ENCODE measurements around the gene DAG1.
"Not testable (repeated sequence)": the region's sequence is repeated elsewhere in the genome, so short reads cannot be mapped to it uniquely, and the experiment has no call there.

DAG1 gene

DNA sequence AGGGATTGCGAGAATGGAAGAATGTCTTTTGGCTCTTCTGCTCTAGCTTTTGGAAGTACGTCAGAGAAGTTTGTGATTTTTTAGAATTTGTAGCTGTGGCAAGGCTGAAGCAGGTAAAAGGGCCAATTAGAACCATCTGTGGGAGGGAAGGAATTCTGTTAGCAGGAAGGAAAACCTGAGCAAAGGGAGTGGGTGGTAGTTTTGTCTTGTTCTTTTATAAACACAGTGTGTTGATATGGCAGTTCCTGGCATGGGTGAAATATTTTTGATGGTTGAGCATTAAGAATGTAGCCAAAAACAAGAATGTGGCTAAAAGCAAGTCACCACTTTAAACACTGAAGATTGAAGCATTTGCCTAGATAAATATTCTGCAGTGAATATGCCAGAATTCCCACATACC is 23.8 kb downstream of the DAG1 start:
- H3K36me3 ChIP-seq (ENCODE audit: insufficient read depth, low read length), result peaks cover 6% of the 10 kb centered on the region; the same call in 1 of the 2 replicates

DNA sequence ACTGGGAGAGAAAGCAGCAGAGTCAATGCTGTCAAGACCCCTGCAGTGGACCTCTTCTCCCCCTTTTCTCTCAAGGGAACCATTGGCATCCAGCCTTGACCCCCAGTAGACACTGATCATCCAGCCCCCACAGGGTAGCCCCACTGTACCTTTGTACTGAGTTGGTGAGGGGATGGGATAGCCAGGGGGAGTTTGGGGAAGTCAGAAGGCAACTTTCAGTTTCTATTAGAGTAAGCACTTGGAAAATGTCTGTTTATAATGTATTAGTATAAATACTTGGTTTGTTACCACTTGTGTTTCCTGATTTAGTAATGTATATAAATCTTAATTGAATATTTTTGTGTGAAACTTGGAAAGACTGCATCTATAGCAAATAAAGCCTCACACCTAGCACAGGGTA is 25.0 kb downstream of the DAG1 start:
- peaks cover 6% of the 10 kb centered on the region; the same call in 1 of the 2 replicates for H3K36me3 ChIP-seq (ENCODE audit: insufficient read depth, low read length)
- no peaks in the 10 kb centered on the region for H3K9me3 ChIP-seq (ENCODE audit: control insufficient read depth, insufficient read depth, low read length)
- H3K4me1 ChIP-seq (ENCODE audit: insufficient read depth, low read length), result no peaks in the 10 kb centered on the region
- no peak overlapping the region for H3K9ac ChIP-seq (ENCODE audit: low read depth, low read length)

More for the DNA sequence above, 23.8 kb downstream of the DAG1 start:
- Histone ChIP-seq H3K4me1 (ENCODE audit: insufficient read depth, low read length) (no peaks in the 10 kb centered on the region), H3K9ac (ENCODE audit: low read depth, low read length) (no peak overlapping the region), H3K9me3 (ENCODE audit: control insufficient read depth, insufficient read depth, low read length) (no peaks in the 10 kb centered on the region)

DNA sequence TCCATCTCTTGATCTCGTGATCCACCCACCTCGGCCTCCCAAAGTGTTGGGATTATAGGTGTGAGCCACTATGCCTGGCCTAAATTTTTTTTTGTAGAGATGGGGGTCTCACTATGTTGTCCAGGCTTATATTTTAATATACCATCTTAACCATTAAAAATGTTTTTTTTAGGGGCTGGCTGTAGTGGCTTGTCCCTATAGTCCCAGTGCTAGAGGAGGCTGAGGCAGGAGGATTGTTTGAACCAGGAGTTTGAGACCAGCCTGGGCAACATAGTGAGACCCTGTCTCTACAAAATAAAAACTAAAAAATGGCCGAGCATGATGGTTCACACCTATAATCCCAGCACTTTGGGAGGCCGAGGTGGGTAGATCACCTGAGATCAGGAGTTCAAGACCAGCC is 26.8 kb downstream of the DAG1 start:
- H3K4me1 ChIP-seq (ENCODE audit: insufficient read depth, low read length); H3K9me3 ChIP-seq (ENCODE audit: control insufficient read depth, insufficient read depth, low read length); H3K9ac ChIP-seq (ENCODE audit: low read depth, low read length); H3K36me3 ChIP-seq (ENCODE audit: insufficient read depth, low read length): not testable (repeated sequence)

DNA sequence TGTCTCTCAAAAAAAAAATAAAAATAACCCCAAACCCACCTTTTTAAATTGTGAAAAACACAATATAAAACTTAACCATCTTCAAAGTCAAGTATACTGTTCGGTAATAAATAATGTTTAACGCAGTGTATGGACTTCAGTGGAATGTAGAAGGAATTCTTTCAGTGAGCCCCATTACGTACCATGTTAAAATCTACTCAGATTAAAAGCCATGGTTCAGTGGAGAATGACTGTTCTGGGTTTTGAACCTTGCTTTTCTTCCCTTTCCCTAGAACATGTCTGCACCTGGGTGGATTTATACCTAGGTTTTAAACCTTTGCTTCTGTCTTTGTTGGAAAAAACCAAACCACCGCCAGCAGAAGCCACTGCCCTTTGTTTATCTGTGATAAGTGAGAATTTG is 27.5 kb downstream of the DAG1 start:
- no peaks in the 10 kb centered on the region for H3K9me3 ChIP-seq (ENCODE audit: control insufficient read depth, insufficient read depth, low read length)
- no peak overlapping the region for H3K9ac ChIP-seq (ENCODE audit: low read depth, low read length)
- H3K4me1 ChIP-seq (ENCODE audit: insufficient read depth, low read length), result no peaks in the 10 kb centered on the region; the same call in 1 of the 2 replicates
- peaks cover 10% of the 10 kb centered on the region for H3K36me3 ChIP-seq (ENCODE audit: insufficient read depth, low read length)

DNA sequence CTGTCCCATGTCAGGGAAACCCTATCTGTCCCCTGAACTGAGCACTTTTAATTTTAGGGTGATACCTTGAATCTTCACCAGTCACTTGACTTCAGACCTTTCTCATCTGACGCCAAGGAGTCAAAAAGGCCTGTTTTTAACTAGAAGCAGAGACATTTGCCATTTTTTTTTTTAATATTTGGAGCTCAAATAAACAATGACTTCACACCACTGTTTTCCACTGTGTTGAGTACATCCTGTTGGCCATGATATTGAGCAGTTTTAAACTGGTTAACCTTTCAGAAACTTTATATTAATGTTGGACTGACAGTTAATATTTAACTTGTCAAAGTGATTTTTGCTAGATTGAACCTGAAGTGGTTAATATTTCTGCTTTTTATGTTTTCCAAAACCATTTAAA is 28.2 kb downstream of the DAG1 start:
- H3K36me3 ChIP-seq (ENCODE audit: insufficient read depth, low read length), result peaks cover 5% of the 10 kb centered on the region
- H3K9ac ChIP-seq (ENCODE audit: low read depth, low read length), result no peak overlapping the region
- H3K9me3 ChIP-seq (ENCODE audit: control insufficient read depth, insufficient read depth, low read length), result no peaks in the 10 kb centered on the region
- no peaks in the 10 kb centered on the region; the same call in 1 of the 2 replicates for H3K4me1 ChIP-seq (ENCODE audit: insufficient read depth, low read length)

DNA sequence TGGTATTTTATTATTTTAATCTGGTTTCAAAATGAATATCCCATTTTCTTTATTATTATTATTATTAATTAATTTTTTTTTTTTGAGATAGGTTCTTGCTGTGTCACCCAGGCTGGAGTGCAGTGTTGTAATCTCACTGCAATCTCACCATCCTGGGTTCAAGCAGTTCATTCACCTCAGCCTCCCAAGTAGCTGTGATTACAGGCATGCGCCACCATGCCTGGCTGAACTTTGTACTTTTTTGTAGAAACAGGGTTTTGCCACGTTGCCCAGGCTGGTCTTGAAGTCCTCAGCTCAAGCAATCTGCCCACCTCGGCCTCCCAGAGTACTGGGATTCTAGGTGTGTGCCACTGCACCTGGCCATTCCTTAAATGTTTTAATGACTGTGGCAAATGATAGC is 28.6 kb downstream of the DAG1 start:
- H3K9ac ChIP-seq (ENCODE audit: low read depth, low read length), result no peak overlapping the region
- H3K9me3 ChIP-seq (ENCODE audit: control insufficient read depth, insufficient read depth, low read length), result no peaks in the 10 kb centered on the region
- peaks cover 3% of the 10 kb centered on the region for H3K36me3 ChIP-seq (ENCODE audit: insufficient read depth, low read length)
- H3K4me1 ChIP-seq (ENCODE audit: insufficient read depth, low read length), result no peaks in the 10 kb centered on the region; the same call in 1 of the 2 replicates

DNA sequence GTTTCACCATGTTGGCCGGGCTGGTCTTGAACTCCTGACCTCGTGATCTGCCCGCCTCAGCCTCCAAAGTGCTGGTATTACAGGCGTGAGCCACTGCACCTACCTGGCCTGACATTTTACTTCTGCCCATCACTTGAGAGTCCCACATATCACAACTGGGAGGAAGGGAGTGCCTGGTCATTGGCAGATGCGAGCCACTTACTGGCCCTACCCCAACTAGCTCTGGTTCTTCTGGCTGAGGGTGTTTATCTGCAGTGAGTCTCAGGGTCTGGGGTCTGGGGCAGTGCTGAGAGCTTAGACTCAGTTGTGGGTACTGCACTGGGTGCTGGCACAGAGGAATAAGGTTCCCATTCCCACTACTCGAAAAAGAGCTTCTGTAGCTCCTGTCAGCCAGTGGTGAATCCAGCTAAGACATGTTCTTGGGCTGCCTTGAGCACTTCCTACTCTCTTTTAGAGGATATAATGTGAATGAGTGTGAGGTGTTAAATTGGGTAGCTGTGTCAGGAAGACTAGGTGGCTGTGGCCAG is 30.2 kb downstream of the DAG1 start:
- no peaks in the 10 kb centered on the region; the same call in 1 of the 2 replicates for H3K4me1 ChIP-seq (ENCODE audit: insufficient read depth, low read length)
- peaks cover 3% of the 10 kb centered on the region for H3K36me3 ChIP-seq (ENCODE audit: insufficient read depth, low read length)
- no peaks in the 10 kb centered on the region for H3K9me3 ChIP-seq (ENCODE audit: control insufficient read depth, insufficient read depth, low read length)
- no peak overlapping the region for H3K9ac ChIP-seq (ENCODE audit: low read depth, low read length)

DNA sequence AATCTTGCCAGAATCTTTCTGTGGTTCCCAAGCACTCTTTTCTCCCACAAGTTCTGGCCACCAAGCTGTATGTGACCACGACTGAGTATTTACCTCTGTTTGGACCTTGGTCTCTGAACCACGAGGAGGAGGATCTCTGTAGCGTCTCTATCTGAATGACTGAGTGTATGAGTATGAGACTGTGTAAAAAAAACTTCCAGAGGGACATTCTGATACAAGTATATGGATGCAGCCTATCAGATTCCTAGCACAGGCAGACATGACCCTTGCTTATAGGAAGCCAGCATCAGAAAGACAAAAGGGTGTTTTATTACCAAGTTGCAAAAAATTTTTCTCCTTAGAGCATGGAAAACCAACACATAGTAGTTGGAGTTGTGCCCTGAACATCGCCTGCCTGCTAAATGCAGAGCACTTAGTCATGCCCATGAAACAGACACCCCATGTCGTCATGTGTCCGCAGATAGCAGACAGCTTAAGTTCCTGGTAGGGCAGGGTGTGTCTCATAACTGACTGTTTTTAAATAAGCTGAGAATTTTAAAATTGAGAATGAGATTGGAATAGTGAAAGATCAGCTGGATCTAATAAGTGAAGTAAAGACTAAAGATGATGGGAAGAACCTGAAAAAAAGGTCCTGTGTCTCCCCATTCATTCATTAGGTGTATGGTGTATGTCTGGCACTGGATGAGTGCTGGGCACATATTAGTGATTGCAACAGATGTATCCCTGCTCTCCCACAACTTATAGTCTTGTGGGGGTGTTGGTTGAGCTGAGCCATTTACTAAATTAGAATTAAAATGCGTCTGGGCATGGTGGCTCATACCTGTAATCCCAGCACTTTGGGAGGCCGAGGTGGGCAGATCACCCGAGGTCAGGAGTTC is 30.9 kb downstream of the DAG1 start:
- Histone ChIP-seq H3K4me1 (ENCODE audit: insufficient read depth, low read length) (no peaks in the 10 kb centered on the region; the same call in 1 of the 2 replicates), H3K9ac (ENCODE audit: low read depth, low read length) (no peak overlapping the region), H3K9me3 (ENCODE audit: control insufficient read depth, insufficient read depth, low read length) (no peaks in the 10 kb centered on the region), H3K36me3 (ENCODE audit: insufficient read depth, low read length) (peaks cover 3% of the 10 kb centered on the region)

DNA sequence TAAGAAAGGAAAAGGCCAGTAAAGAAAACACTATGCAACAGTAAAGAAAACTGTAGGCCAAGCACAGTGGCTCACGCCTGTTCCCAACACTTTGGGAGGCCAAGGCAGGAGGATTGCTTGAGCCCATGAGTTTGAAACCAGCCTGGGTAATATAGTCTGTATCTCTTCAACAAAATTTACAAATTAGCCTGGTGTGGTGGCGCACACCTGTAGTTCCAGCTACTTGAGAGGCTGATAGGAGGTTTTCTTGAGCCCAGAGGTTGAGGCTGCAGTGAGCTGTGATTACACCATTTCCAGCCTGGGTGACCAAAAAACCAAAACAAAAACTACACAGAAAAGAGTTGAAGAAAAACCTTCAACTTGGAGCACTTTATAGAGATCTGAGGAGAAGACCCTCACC is 31.8 kb downstream of the DAG1 start:
- H3K4me1 ChIP-seq (ENCODE audit: insufficient read depth, low read length), result no peaks in the 10 kb centered on the region; the same call in 1 of the 2 replicates
- peaks cover 3% of the 10 kb centered on the region for H3K36me3 ChIP-seq (ENCODE audit: insufficient read depth, low read length)
- H3K9me3 ChIP-seq (ENCODE audit: control insufficient read depth, insufficient read depth, low read length), result no peaks in the 10 kb centered on the region
- no peak overlapping the region for H3K9ac ChIP-seq (ENCODE audit: low read depth, low read length)

DNA sequence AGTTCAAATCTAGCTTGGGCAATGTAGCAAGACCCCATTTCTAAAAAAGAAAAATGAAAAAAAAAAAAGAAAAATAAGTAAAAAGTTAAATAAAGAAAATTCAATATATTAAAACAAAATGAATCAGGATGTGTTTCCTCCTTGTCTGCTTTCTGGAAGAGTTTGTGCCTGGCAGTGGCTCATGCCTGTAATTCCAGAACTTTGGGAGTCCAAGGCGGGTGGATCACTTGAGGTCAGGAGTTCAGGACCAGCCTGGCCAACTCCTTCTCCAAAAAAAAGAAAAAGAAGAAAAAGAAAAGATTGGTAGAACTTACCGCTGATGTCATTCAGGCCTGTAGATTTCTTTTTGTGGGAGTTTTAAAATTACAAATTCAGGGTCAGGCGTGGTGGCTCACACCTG is 36.8 kb downstream of the DAG1 start:
- Histone ChIP-seq H3K9me3 (ENCODE audit: control insufficient read depth, insufficient read depth, low read length) (no peaks in the 10 kb centered on the region), H3K9ac (ENCODE audit: low read depth, low read length) (no peak overlapping the region), H3K4me1 (ENCODE audit: insufficient read depth, low read length) (no peaks in the 10 kb centered on the region), H3K36me3 (ENCODE audit: insufficient read depth, low read length) (peaks cover 17% of the 10 kb centered on the region)

DNA sequence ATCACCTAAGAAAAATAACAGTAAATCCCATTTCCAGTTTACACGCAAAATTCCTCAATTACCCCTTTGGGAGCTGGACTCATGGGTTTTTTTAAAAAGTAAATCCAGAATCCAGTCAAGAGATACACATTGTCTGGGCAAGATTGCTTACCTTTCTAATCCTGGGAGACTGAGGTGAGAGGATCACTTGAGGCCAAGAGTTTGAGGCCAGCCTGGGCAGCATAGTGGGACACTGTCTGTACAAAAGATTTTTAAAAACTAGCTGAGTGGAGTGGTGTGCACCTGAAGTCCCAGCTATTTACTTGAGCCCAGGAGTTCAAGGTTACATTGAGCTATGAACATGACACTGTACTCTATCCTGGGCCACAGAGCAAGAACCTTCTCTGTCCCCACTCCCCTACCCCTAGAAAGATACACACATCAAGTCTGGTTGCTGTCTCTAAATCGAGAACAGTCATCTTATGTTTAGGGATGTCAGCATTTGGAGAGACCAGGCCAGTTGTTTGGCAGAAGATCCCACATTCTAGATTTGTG is 39.0 kb downstream of the DAG1 start:
- no peak overlapping the region for H3K9ac ChIP-seq (ENCODE audit: low read depth, low read length)
- no peaks in the 10 kb centered on the region for H3K9me3 ChIP-seq (ENCODE audit: control insufficient read depth, insufficient read depth, low read length)
- H3K4me1 ChIP-seq (ENCODE audit: insufficient read depth, low read length), result no peaks in the 10 kb centered on the region
- H3K36me3 ChIP-seq (ENCODE audit: insufficient read depth, low read length), result peaks cover 18% of the 10 kb centered on the region

DNA sequence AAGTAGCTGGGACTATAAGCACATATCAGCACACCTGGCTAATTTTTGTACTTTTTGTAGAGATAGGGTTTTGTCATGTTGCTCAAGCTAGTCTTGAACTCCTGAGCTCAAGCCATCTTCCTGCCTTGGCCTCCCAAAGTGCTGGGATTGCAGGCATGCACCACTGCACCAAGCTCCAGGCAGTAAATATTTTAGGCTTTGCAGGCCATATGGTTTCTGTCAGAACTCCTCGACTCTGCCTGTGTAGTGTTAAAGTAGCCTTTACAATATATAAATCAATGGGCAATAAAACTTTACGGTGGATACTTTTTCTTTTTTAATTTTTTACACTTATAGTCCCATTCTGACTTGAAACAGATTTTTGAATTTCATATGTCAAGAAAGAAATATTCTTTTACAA is 41.6 kb downstream of the DAG1 start:
- H3K36me3 ChIP-seq (ENCODE audit: insufficient read depth, low read length), result peaks cover 27% of the 10 kb centered on the region
- no peak overlapping the region for H3K9ac ChIP-seq (ENCODE audit: low read depth, low read length)
- H3K9me3 ChIP-seq (ENCODE audit: control insufficient read depth, insufficient read depth, low read length), result no peaks in the 10 kb centered on the region
- H3K4me1 ChIP-seq (ENCODE audit: insufficient read depth, low read length), result no peaks in the 10 kb centered on the region

DNA sequence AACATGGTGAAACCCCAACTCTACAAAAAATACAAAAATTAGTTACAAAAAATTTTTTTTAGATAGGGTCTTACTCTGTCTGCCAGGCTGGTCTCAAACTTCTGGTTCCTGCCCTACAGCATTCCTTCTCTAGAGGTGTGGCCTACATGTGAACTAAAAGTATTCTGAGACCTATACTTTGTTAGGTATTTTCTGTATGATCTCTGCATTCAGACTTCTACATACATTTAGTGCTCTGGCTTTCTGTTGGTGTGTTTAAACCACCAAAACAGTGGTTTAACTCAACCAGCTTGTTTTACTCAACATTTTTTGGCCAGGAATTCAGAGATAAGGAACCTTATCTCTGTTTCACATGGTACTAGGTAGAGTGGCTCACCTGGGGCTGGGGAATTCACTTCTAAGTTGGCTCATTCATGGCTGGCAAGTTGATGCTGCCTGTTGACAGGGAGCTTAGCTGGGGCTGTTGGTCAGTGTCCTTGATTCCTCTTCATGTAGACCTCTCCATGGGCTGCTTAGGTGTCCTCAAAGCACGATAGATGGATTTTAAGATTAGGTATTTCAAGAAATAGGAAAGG is 42.8 kb downstream of the DAG1 start:
- Histone ChIP-seq H3K4me1 (ENCODE audit: insufficient read depth, low read length) (no peaks in the 10 kb centered on the region), H3K9ac (ENCODE audit: low read depth, low read length) (no peak overlapping the region), H3K36me3 (ENCODE audit: insufficient read depth, low read length) (peaks cover 27% of the 10 kb centered on the region), H3K9me3 (ENCODE audit: control insufficient read depth, insufficient read depth, low read length) (no peaks in the 10 kb centered on the region)

DNA sequence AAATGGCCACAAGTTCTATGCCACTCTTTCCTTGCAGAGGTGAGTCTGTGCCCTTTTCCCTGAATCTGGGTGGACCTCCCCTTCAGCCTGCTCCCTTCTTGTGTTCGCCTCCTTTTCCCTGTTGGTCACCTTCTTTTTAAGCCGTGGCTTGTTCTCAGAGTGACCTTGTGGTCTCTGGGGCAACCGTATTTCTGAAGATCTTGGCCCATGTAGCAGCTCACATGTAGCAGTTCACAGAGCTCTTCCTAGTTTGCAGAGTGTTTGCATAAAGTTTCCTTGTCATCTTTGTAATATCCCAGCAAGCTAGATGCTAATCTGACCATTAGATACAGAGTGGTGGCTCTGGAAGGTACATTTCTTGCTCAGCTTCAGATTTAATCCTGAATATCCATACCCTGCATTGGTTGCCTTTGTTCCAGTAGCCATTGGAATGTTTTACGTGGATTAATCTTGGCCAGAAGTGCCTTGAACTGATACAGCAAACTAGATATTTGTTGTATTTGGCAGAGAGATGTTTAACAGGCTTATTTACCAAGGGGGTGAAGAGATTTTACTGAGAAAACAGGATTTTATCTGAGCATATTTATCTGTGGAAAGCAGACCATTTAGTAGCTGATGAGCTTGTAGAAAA is 43.5 kb downstream of the DAG1 start:
- Histone ChIP-seq H3K36me3 (ENCODE audit: insufficient read depth, low read length) (peaks cover 31% of the 10 kb centered on the region), H3K4me1 (ENCODE audit: insufficient read depth, low read length) (no peaks in the 10 kb centered on the region), H3K9me3 (ENCODE audit: control insufficient read depth, insufficient read depth, low read length) (no peaks in the 10 kb centered on the region), H3K9ac (ENCODE audit: low read depth, low read length) (no peak overlapping the region)

Measured in ES-I3 (cell line).